HS-5 (cell line): ENCODE measurements around the gene ACHE.

Source experiments
- DNase-seq: peaks from one replicate; pipeline ENCODE4 v3.0.0-alpha.2; 2012; ENCODE audit warnings: low read depth

ACHE gene

GRCh38 chr7:100896732-100897608 is 1.3 kb upstream of the ACHE start:
- DNase-seq, result no peak

DNA sequence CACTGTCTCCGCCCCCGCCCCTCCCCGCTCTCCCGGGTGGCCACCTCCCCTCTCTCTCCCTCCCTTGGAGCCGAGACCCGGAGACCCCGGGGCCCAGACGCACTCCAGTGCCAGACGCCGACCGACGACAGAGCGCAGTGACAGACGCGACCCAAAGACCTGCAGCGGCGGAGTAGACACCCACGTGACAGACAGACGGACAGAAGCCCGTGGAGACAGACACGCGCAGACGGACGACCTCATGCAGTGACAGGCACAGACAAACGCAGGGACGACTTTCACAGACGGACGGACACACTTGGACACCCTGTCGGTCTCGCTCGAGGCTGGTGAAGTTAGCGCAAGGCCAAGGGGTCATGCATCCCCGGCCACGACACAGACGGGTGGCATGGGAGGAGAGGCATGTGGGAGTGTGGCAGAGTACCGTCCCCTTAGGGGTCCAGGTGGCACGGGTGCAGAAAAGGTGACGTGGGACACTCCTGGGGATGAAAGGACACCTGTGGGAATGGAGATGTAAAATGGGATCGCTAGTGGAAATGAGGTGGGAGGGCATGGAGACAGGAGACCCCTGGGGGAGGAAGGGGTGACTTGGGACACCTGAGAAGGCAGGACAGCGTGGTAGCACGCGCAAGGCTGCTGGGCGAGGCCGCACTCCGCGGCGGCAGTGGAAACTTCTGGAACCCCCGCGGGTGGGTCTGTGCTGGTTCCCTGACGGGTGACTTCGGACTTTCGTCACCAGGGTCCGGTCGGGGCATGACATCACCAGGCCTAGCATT is 456 bp upstream of the ACHE start:
- DNase-seq, result no peak

- no peak for DNase-seq
Observed at GRCh38 chr7:100894860-100895700, 608 bp downstream of the ACHE start.

DNA sequence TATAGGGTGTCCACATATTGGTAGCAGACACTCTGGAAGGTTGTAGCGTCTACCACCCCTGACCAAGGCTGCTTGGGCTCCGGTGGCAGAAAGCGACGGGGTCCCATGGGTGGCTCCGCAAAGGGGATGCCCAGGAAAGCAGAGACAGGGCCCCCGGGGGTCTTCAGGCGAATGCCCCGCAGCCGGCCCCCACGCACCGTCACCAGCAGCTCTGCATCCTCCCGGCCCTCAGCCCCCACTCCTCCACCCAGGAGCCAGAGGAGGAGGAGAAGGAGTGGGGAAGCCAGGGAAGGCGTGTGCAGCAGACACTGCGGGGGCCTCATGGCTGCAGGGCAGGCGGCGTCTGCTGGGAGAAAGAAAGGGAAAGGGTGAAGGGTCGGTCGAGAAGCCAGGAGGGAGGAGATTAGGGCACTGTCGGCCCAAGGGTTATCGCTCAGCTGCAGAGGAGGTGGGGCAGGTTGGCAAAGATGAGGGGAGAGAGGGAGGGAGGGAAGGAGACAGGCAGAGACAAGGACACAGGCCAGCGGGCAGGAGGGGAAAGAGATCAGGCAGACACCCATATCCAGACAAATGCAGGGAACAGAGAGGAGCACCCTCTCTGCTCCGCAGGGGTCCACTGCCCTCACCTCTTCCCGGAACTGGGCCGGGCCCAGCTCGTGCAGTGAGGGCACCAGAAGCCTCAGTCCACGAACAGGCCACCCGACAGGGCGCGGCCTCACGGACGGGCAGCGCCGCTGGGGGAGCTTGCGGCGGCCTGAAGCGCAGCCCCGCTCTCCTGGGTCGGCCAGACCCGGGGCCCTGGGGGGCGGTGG is 1.6 kb downstream of the ACHE start:
- no peak for DNase-seq

DNA sequence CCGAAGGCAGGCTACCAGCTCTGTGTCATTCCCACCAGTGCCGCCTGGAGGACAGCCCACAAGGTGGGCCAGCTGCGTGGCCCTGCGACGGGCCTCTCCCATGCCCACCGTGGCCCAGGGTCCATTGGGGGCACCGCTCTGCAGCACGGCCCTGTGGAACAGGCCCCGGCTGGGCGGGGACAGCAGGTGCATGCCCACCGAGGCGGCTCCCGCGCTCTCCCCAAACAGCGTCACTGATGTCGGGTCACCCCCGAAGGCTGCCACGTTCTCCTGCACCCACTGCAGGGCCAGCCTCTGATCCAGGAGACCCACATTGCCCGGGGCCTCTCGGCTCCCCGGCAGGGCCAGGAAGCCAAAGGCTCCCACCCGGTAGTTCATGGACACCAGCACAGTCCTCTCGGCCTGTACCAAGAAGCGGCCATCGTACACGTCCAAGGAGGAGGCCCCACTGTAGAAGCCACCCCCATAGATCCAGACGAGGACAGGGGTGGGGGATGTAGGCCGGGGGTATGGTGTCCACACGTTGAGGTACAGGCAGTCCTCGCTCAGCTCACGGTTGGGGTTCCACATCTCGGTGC is 2.3 kb downstream of the ACHE start:
- DNase-seq, result no peak

DNA sequence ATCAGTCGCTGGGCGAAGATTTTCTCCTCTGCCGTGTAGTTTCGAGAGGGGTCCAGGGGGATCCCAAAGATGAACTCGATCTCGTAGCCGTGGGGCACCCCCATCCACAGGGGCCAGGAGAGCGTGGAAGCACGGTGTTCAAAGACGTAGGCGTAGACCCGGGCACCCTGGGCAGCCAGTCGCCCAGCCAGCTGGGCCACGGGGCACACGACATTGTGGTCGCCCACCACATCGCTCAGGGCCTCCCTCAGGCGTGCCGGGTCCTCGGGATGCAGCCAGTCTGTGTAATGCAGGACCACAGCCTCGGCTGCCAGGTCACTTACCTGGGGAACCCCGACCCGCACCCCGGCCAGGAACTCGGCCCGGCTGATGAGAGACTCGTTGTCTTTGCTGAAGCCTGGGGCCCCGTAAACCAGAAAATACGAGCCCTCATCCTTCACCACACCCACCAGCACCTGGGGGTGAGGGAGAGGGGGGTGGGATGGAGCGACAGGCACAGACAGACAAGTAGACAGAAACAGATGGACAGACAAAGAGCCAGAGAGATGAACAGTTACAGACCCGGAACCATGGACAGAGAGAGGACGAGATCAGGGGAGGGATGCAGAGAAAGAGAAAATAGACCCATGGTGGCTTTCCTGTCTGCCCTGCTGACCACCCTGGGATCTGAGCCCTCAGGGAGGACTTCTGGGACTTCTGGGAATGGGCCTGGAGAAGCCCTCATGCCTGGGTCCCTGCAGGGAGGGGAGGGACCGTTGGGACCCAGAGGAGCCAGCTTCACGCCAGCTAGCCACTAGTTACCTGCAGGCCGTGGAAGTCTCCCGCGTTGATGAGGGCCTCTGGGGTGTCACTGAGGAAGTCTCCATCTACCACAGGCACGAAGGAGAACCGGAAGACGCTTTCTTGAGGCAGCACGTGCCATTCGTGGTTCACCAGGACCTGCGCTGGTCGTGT is 3.0 kb downstream of the ACHE start:
- DNase-seq, result no peak

GRCh38 chr7:100891568-100892247 is 4.0 kb downstream of the ACHE start:
- DNase-seq, result no peak

GRCh38 chr7:100890653-100891567 is 4.8 kb downstream of the ACHE start:
- no peak for DNase-seq

DNA sequence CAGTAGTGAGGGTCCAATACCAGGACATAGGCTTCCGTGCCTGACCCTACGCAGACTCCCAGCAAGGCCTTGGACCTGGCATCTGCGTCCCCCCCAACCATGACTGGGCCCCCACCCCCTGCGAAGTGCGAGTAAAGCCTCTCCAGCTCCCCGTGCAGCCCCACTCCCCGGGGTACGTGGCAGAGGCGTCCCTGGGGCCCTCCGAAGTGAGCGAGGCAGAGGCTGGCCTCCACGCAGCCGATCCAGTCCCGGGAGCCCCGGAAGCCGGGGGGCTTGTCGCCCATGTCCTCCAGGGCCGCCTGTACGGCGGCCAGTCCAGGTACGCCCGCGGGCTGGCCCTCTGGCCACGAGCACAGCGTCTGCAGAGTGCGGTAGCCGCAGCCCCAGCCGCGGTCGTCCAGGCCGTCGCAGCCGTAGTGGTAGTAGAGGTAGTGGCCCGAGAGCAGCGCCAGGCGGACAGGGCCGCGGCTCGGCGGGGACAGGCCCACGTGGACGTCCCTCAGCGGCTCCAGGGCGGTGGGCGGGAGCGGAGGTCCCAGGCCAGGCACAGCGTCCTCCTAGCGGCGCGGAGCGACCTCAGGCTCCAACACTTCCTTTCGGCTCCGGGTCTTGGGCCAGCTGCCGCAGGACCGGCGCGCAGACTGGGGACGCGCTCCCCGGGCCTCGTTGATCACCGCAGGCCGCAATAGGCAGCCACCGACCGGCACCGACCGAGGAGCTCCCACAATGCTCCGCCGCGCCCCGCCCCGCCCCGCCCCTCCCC is 6.5 kb downstream of the ACHE start, which contains the start of gene UFSP1:
Gene UFSP1 (minus strand): TSS at position 728 of the 763 bp plus-strand sequence. CDS start 444 bp downstream, at position 284.
- no peak for DNase-seq

DNA sequence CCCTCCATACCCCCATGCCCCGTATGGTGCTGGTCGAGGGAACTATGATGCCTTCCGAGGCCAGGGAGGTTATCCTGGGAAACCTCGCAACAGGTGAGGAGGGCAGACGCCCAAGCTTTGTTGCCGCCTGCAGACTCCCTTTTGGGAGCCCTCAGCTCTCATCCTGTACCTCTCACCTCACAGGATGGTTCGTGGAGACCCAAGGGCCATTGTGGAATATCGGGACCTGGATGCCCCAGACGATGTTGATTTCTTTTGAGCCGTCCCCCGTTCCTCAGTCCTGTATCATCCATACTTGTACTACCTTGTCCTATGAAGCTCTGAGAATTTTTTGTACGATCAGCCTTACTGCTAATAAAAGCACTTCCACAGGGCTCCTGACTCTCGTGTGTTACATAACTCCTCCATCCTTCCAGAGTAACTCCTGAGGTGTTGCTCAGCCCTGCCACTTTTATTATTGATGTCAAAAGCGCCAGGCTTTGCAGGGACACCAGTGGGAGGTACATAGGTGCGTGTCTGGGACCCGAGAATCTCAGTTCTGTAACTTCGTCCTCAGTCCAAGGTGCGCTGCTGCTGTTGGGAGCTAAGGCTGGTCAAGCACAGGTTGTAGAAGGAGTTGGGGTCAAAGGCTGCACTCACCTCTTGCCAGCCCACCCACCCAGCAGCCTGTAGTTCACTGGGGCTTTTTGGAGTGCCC is 7.2 kb downstream of the ACHE start:
- DNase-seq, result no peak

DNA sequence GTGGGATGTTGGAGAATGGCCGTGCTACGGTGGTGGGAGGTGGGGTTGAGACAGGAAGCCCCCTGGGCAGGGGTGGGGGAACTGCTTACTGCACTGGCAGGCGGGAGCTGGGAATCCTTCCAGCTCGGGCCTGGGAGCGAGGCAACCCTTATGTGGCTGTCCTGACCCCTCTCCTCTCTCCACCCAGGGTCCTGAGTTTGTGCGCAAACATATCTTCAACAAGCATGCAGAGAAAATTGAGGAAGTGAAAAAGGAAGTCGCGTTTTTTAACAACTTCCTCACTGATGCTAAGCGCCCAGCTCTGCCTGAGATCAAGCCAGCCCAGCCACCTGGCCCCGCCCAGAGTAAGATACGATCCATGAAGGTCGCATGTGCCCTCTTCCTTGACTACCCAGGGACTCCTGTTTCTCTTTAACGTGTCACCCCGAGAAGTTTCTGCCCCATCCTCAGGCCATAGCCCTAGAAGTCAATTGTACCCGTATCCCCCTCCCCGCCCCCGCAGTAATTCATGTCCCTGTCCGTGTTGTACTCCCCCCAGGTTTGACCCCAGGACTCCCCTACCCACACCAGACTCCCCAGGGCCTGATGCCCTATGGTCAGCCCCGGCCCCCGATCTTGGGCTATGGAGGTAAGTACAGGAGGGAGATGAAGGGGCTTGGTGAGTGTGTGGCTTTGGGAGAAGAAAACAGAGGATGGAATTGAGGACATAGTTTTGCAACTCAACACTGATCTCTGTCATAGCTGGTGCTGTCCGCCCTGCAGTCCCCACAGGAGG is 8.0 kb downstream of the ACHE start:
- DNase-seq, result no peak

DNA sequence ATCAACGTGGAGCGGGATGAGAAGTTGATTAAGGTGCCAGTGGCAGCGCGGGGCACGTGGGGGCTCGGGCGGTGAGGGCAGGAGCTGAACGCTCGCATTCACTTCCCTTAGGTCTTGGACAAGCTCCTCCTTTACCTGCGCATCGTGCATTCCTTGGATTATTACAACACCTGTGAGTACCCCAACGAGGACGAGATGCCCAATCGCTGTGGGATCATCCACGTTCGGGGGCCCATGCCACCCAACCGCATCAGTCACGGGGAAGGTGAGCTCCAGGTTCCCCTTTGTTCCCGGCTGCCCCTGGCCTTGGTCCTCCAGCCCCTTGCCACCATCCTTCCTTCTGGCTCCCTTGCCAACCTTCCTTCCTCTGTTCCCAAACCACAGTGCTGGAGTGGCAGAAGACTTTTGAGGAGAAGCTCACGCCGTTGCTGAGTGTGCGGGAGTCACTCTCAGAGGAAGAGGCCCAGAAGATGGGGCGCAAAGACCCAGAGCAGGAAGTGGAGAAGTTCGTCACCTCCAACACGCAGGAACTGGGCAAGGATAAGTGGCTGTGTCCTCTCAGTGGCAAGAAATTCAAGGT is 8.7 kb downstream of the ACHE start:
- DNase-seq, result no peak

GRCh38 chr7:100886142-100886935 is 9.3 kb downstream of the ACHE start:
- DNase-seq, result no peak

- no peak for DNase-seq
Observed at GRCh38 chr7:100885440-100886141, 10.1 kb downstream of the ACHE start.
